Pancreas (tissue), 10 donors: ENCODE results near the gene VSIG10L2. TPM values are rescaled to one million over a fixed set of nuclear protein-coding genes. Genes with fewer than 3 reads are reported as not detected.
A peak's percentile ranks its signal among the peaks of the same experiment; 100 is the strongest.

Experiments
- ATAC-seq, 4 donors: fragments of 200-7000 bp; cut with Tn5 transposase; one replicate each; pipeline versions ENCODE4 v1.8.0 to v1.9.1; 2020; ENCODE audit warnings: mild to moderate bottlenecking in 4 of 4, moderate library complexity in 4 of 4
- DNase-seq, 6 donors: peaks; one replicate each; pipeline ENCODE4 v3.0.0-alpha.2; 2020
- FAIRE-seq: peaks from 2 replicates; lab custom pipeline; 2012; peaks lifted over from hg19 to GRCh38; lab: Jason Lieb, UNC
- H3K27ac ChIP-seq, 4 donors: fragments of 200-600 bp; sonication (generic); 1 replicate in 3 of 4; 2 replicates in 1 of 4; pipeline versions ENCODE4 v1.5.0 to v1.8.0; 2020
- H3K27me3 ChIP-seq, 4 donors: fragments of 200-600 bp; one replicate each; pipeline ENCODE4 v1.8.0; 2021
- H3K36me3 ChIP-seq, 3 donors: fragments of 200-600 bp; sonication (generic) in 1 of 3; one replicate each; pipeline versions ENCODE4 v1.5.0 to v1.8.0; 2020 to 2021
- H3K4me1 ChIP-seq, 3 donors: fragments of 200-600 bp; one replicate each; pipeline ENCODE4 v1.8.0; 2021
- H3K4me3 ChIP-seq, 4 donors: fragments of 200-600 bp; sonication (generic) in 2 of 4; one replicate each; pipeline versions ENCODE4 v1.5.0 to v1.8.0; 2020 to 2021
- H3K9me3 ChIP-seq, 4 donors: fragments of 200-600 bp; one replicate each; pipeline ENCODE4 v1.8.0; 2021
- CTCF ChIP-seq, 4 donors: fragments of 200-600 bp; sonication (generic) in 3 of 4; IDR thresholded peaks; one replicate each; pipeline versions ENCODE4 v1.5.0 to v1.8.0; 2021; ENCODE audit warnings: antibody characterized with exemption in 4 of 4
- WGBS, 2 donors: extraction: QIAGEN DNeasy Blood & Tissue Kit; methylation state at CpG; one replicate each; pipeline ENCODE4 v1.1.7; 2013; 5-methylcytosine and 5-hydroxymethylcytosine counted together
- intact Hi-C, 3 donors: fragments of 100-400 bp; cut with DNase I; formaldehyde crosslinking; loops; one replicate each; pipeline versions ENCODE4 v1.11.1 to v1.14.2; 2022
- polyA plus RNA-seq, 2 donors: library from polyadenylated mRNA; stranded (reverse); fragments of 200-250 nt; gene quantifications; one replicate each; pipeline ENCODE4 v1.2.3, GENCODE V29; 2013
- total RNA-seq, 6 donors: library from RNA; stranded (reverse); fragmentation: NEBNext Ultra II Directional in 4 of 6; extraction: Animal tissue kit (Norgen Biotek cat#: 25700) in 4 of 6; gene quantifications; one replicate each; pipeline versions ENCODE4 v1.2.1 to v1.2.4, GENCODE V29; 2021 to 2023
- donor health status: healthy with polysubstance abuse.
- donor health status: DM: no; HTN: no; CAD: no; lungs with moderate emphysema.
- donor health status: DM: no; HTN: no; CAD: no.
- donor health status: control.
- donor health status: control.
- donor health status: Bipolar disorder and iron deficiency.
- donor health status: DM: yes; HTN: yes; CAD: no.
- donor health status: DM: no; HTN: no; CAD: no.
- donor health status: DM: no; HTN: no; CAD: no.
- donor health status: DM: yes; HTN: yes; CAD: no.

Gene VSIG10L2
- total and polyA plus RNA-seq, 8 donors = 0.14 to 0.52 (median 0.22) TPM; not detected in 4

GRCh38 chr11:125926682-125927081 is 19.2 kb upstream of the VSIG10L2 start:
- intact Hi-C loops = loop anchor here in 1 of 3 donors (10.0 kb wide), 1 partner anchor 258 kb away; no protein-coding TSS in a partner anchor
- Histone ChIP-seq H3K4me3 (no peak overlapping the region), H3K27ac (no peak overlapping the region), H3K27me3 (no peaks in the 10 kb centered on the region), H3K36me3 (no peaks in the 10 kb centered on the region), H3K9me3 (no peaks in the 10 kb centered on the region), H3K4me1 (peaks cover 0 to 8% (median 0%) of the 10 kb centered on the region in 3 donors)
- DNase-seq = no peak
- no peak for TF ChIP-seq CTCF (IDR thresholded peaks at IDR 0.05)
- no peak for ATAC-seq
- FAIRE-seq = no peak
- 73 to 85% methylated on average over 12 of the region's 12 CpGs for WGBS, 2 donors

- WGBS, 2 donors = 57 to 73% methylated on average over 9 of the region's 9 CpGs
- no peaks in the 10 kb centered on the region for H3K9me3 ChIP-seq
- ATAC-seq (no peak), DNase-seq (no peak), FAIRE-seq (no peak)
- H3K36me3 ChIP-seq = no peaks in the 10 kb centered on the region
- H3K27ac ChIP-seq = no peak overlapping the region
- no peak for TF ChIP-seq CTCF (IDR thresholded peaks at IDR 0.05)
- H3K4me1 ChIP-seq = peaks cover 0 to 8% (median 0%) of the 10 kb centered on the region in 3 donors
- no peak overlapping the region for H3K4me3 ChIP-seq
- intact Hi-C loops = loop anchor here in 1 of 3 donors (10.0 kb wide), 1 partner anchor 255 kb away; no protein-coding TSS in a partner anchor
- H3K27me3 ChIP-seq = peaks cover 0 to 7% (median 0%) of the 10 kb centered on the region in 4 donors
Measured at GRCh38 chr11:125929445-125930075, 16.3 kb upstream of the VSIG10L2 start.

- 74 to 85% methylated on average over 11 of the region's 11 CpGs for WGBS, 2 donors
- no peak for FAIRE-seq
- no peak for TF ChIP-seq CTCF (IDR thresholded peaks at IDR 0.05)
- ATAC-seq = no peak
- Histone ChIP-seq H3K4me3 (no peak overlapping the region), H3K36me3 (no peaks in the 10 kb centered on the region), H3K4me1 (peaks cover 0 to 7% (median 0%) of the 10 kb centered on the region in 3 donors), H3K27me3 (peaks cover 0 to 7% (median 0%) of the 10 kb centered on the region in 4 donors), H3K9me3 (no peaks in the 10 kb centered on the region), H3K27ac (no peak overlapping the region)
- intact Hi-C loops = no loop called here
- no peak for DNase-seq
Measured at GRCh38 chr11:125930076-125930450, 15.8 kb upstream of the VSIG10L2 start.

GRCh38 chr11:125931116-125931515 is 14.7 kb upstream of the VSIG10L2 start:
- no peak for FAIRE-seq
- TF ChIP-seq CTCF (IDR thresholded peaks at IDR 0.05) = no peak
- H3K4me3 ChIP-seq = no peak overlapping the region
- no peaks in the 10 kb centered on the region for H3K4me1 ChIP-seq
- no peak overlapping the region for H3K27ac ChIP-seq
- H3K9me3 ChIP-seq = no peaks in the 10 kb centered on the region
- intact Hi-C loops = no loop called here
- DNase-seq = no peak
- peaks cover 0 to 7% (median 0%) of the 10 kb centered on the region in 4 donors for H3K27me3 ChIP-seq
- no peaks in the 10 kb centered on the region for H3K36me3 ChIP-seq
- ATAC-seq = peak in 1 of 4 donors; percentile 34
- 35 to 48% methylated on average over 3 of the region's 3 CpGs for WGBS, 2 donors

- no peak for DNase-seq
- H3K4me1 ChIP-seq = no peaks in the 10 kb centered on the region
- intact Hi-C loops = no loop called here
- peaks cover 0 to 7% (median 0%) of the 10 kb centered on the region in 4 donors for H3K27me3 ChIP-seq
- H3K27ac ChIP-seq = no peak overlapping the region
- H3K36me3 ChIP-seq = no peaks in the 10 kb centered on the region
- no peaks in the 10 kb centered on the region for H3K9me3 ChIP-seq
- no peak for FAIRE-seq
- no peak overlapping the region for H3K4me3 ChIP-seq
- ATAC-seq = no peak
- TF ChIP-seq CTCF (IDR thresholded peaks at IDR 0.05) = no peak
- WGBS, 2 donors = 41 to 49% methylated on average over 6 of the region's 6 CpGs
Measured at GRCh38 chr11:125931668-125932067, 14.2 kb upstream of the VSIG10L2 start.
